Omental fat pad (tissue), 4 donors: ENCODE measurements around the gene STX19. TPM values are rescaled to one million over a fixed set of nuclear protein-coding genes. Genes with fewer than 3 reads are reported as not detected.
"Not testable (repeated sequence)": the region's sequence is repeated elsewhere in the genome, so short reads cannot be mapped to it uniquely, and the experiment has no call there.

Source experiments
- ATAC-seq: fragments of 150-250 bp; one replicate; pipeline ENCODE4 v1.9.1; 2016; ENCODE audit warnings: mild to moderate bottlenecking, moderate library complexity; ENCODE audit not compliant: low FRiP score
- DNase-seq: peaks from one replicate; pipeline ENCODE4 v3.0.0-alpha.2; 2019; ENCODE audit warnings: low spot score
- small RNA-seq: library from RNA; depleted of rRNA; stranded (forward); fragments of <200 nt; gene quantifications from one replicate; pipeline ENCODE3, GENCODE V24; 2016
- total RNA-seq, 4 donors: library from RNA; depleted of rRNA; stranded (reverse); fragments of >200 nt; gene quantifications; one replicate each; pipeline ENCODE4 v1.1.0, GENCODE V29; 2016
- TF ChIP-seq, protein P1 (sequence below), 3 donors: fragments of 450-650 bp; IDR thresholded peaks; one replicate each; pipeline ENCODE4 v1.5.1; 2016 to 2017; ENCODE audit warnings: antibody characterized with exemption in 3 of 3, mild to moderate bottlenecking in 3 of 3, moderate library complexity in 2 of 3

The STX19 gene
- total RNA-seq, 4 donors from 2014 or later = not detected

DNA sequence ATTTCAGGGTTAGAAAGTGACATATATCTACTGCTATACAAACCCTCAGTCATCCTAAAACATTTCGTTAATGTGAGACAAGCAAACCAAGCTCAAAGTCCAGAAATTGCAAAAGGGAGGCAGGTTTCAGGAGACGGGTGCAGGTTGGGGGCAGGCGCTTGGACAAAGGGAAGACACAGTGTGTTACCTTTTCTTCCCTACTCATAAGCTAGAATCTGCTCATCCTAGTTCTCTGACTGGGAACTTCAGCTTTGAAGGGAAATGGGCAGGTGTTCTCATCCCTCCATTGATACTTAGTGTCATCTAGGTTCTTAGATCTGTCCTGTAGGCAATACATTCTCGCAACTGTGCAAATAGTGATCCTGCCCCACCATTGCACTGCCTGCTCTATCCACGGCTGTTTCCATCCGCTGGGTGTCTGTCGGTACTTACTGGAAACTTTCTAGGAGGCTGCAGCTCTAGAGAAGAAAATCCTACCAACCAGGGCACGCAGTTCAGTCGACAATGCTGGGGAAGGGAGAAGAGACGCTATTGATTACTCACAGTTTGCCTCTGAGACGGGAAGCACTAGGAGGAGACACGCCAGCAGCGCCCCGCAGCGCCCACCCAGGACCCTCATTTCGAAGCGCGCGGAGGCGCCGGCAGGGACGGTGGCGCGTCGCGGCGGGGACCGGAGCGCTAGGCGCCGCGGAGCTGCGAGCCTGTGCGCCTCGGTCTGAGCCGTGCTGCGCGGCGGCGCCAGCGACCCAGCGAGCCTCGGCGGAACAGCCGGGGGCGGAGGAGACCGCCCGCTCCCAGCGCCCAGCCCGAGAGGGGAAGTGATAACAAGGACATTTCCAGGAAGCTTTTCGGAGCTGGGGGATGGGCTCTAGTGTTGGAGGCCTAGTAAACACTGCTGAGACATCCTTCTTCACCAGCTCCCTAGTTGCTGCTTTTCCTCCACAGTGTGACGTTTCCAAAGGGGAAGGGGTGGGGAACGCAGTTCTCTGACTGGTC, 55.0 kb downstream of the STX19 start, which contains the start of gene PROS1:
PROS1 (minus strand) TSS at position 766 of the 996 bp plus-strand sequence; CDS start at position 619, 147 bp downstream.
- peak; percentile 79 for DNase-seq
- peak; percentile 95 for ATAC-seq
- TF ChIP-seq, protein P1, sequence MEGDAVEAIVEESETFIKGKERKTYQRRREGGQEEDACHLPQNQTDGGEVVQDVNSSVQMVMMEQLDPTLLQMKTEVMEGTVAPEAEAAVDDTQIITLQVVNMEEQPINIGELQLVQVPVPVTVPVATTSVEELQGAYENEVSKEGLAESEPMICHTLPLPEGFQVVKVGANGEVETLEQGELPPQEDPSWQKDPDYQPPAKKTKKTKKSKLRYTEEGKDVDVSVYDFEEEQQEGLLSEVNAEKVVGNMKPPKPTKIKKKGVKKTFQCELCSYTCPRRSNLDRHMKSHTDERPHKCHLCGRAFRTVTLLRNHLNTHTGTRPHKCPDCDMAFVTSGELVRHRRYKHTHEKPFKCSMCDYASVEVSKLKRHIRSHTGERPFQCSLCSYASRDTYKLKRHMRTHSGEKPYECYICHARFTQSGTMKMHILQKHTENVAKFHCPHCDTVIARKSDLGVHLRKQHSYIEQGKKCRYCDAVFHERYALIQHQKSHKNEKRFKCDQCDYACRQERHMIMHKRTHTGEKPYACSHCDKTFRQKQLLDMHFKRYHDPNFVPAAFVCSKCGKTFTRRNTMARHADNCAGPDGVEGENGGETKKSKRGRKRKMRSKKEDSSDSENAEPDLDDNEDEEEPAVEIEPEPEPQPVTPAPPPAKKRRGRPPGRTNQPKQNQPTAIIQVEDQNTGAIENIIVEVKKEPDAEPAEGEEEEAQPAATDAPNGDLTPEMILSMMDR (IDR thresholded peaks at IDR 0.05) = no peak

DNA sequence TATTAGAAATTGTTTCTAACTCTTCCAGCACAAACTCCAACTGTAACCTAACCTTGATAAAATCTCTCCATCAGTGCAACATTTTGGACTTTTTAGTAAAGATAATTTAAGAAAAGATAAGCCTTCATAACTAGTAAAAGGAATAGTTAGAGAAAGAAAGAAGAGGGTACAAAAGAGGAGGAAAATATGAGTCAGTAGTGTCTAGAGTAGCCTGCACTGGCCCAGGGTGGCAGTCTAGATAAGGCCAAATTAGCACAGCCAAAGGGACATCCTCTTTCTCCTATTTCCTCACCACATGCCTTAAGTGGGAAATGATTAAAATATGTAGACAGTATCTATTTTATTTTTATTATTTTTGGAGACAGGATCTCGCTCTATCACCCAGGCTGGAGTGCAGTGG, 58.4 kb downstream of the STX19 start:
- TF ChIP-seq, protein P1 (IDR thresholded peaks at IDR 0.05) = no peak
- no peak for DNase-seq
- no peak for ATAC-seq

DNA sequence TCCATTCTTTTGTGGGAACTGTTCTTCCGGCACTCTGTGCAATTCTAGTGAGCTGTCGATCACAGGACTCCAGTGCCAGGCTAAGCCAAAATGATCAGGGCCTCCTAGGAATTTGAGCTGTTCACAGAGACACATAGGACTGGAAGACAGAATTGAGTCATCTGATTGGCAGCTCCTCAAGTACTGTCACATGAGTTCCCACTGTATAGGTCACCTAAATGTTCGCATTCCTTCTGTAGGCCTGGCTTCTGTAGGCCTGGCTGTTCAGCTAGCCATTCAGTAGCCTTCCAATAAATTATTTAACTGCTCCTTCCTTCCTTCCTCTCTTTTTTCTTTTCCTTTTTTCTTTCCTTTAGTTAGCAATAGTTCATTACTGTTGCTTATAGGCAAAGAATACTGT, 59.0 kb downstream of the STX19 start:
- no peak for DNase-seq
- no peak for ATAC-seq
- TF ChIP-seq, protein P1 (IDR thresholded peaks at IDR 0.05) = no peak

DNA sequence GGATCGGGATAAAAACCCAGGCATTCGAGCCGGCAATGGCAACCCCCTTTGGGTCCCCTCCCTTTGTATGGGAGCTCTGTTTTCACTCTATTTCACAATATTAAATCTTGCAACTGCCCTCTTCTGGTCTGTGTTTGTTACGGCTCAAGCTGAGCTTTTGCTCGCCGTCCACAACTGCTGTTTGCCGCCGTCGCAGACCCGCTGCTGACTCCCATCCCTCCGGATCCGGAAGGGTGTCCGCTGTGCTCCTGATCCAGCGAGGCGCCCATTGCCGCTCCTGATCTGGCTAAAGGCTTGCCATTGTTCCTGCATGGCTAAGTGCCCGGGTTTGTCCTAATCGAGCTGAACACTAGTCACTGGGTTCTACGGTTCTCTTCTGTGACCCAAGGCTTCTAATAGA, 63.3 kb downstream of the STX19 start:
- not testable (repeated sequence) for DNase-seq, ATAC-seq

Small RNAs within 50 kb of the gene (small RNA-seq; reads per million reads assigned to genes)
- not detected for gene RF00019
- not detected for gene RNU6-511P

Other genes starting within 250 kb of the STX19 start
- gene PROS1, start 54.7 kb downstream of the STX19 start, total RNA-seq = 10 to 100 TPM; 46.5 to 98.8 (median 63.9) TPM
- gene ARL13B, start 48.4 kb downstream of the STX19 start, total RNA-seq = 10 to 100 TPM in 3 of 4 donors, 1 to 10 TPM in 1; 6.8 to 14.5 (median 12.1) TPM
- 1 to 10 TPM; 2.8 to 4.9 (median 3.6) TPM for gene DHFR2, start 34.3 kb upstream of the STX19 start, total RNA-seq
- 10 to 100 TPM in 2 of 4 donors, 1 to 10 TPM in 2; 5.6 to 10.2 (median 9.1) TPM for gene NSUN3, start 34.5 kb upstream of the STX19 start, total RNA-seq